ENCODE results near the gene CCDC192.

- TF ChIP-seq CTCF (IDR thresholded peaks at IDR 0.05) (no peak), EZH2 (IDR thresholded peaks at IDR 0.05) (no peak)
These were observed 190.0 kb downstream of the CCDC192 start for GRCh38 chr5:127893232-127893631.
